K562 (cell line): ENCODE results near the gene FAM227A. TPM values are rescaled to one million over a fixed set of nuclear protein-coding genes. Genes with fewer than 3 reads are reported as not detected.

Source experiments
- ATAC-seq: fragments of 200-7000 bp; cut with Tn5 transposase; 3 replicates; pipeline ENCODE4 v1.9.1; 2020; ENCODE audit warnings: moderate library complexity
- BruUV-seq: library from RNA; stranded (reverse); fragments of 400-500 nt; replicated peaks from 2 replicates; lab custom pipeline; 2021; lab: Mats Ljungman, UMichigan
- CTCF ChIA-PET: fragments of 300-600 bp; formaldehyde crosslinking; extraction: SDS; loops from one replicate; lab custom pipeline; 2021; ENCODE audit warnings: low intra/inter-chr PET ratio; lab: Yijun Ruan, JAX
- POLR2A ChIA-PET: fragments of 300-600, 350-650 bp; sonication (Branson Sonifier 250); formaldehyde crosslinking; extraction: SDS; loops from one replicate; lab custom pipeline; 2021; ENCODE audit warnings: antibody characterized with exemption, inconsistent platforms; lab: Yijun Ruan, JAX
- DNase-seq, 4 experiments: peaks; one replicate each; pipeline versions ENCODE4 v3.0.0 to v3.0.0-alpha.2; 2011 to 2018; ENCODE audit warnings: low spot score in 3 of 4, mixed read lengths in 3 of 4; ENCODE audit errors: extremely low read depth in 1 of 4
- FAIRE-seq: peaks from 2 replicates; lab custom pipeline; 2011; peaks lifted over from hg19 to GRCh38; lab: Jason Lieb, UNC
- H2AFZ ChIP-seq: 2 replicates; pipeline ENCODE4 v1.6.0; 2011; ENCODE audit warnings: low read depth, low read length, control low read depth, inconsistent platforms
- H3K27ac ChIP-seq: fragments of 200-600 bp; 3 replicates; pipeline ENCODE4 v1.8.0; 2011; ENCODE audit warnings: low read depth, mild to moderate bottlenecking, control low read depth, inconsistent platforms, low read length, moderate library complexity, mixed read lengths; ENCODE audit errors: extremely low read depth
- H3K27me3 ChIP-seq, 2 experiments: fragments of 300-600 bp in 1 of 2; 2 replicates in 1 of 2; 3 replicates in 1 of 2; pipeline versions ENCODE4 v1.6.0 to v1.8.0; 2011; ENCODE audit warnings: inconsistent platforms in 2 of 2, low read length in 2 of 2, mild to moderate bottlenecking in 1 of 2, mixed read lengths in 1 of 2, moderate library complexity in 1 of 2; ENCODE audit not compliant: control insufficient read depth in 2 of 2, insufficient read depth in 2 of 2
- H3K36me3 ChIP-seq: fragments of 300-600 bp; 3 replicates; pipeline ENCODE4 v1.8.0; 2011; ENCODE audit warnings: mild to moderate bottlenecking, low read length, inconsistent platforms; ENCODE audit not compliant: control insufficient read depth, insufficient read depth
- H3K4me1 ChIP-seq, 2 experiments: fragments of 200-600 bp in 1 of 2; replicated peaks in 1 of 2; 2 replicates in 1 of 2; 3 replicates in 1 of 2; pipeline versions ENCODE4 v1.5.1 to v1.8.0; 2011; ENCODE audit warnings: inconsistent platforms in 2 of 2, low read length in 2 of 2, mild to moderate bottlenecking in 1 of 2, mixed read lengths in 1 of 2, moderate library complexity in 1 of 2; ENCODE audit not compliant: control insufficient read depth in 2 of 2, insufficient read depth in 2 of 2
- H3K4me2 ChIP-seq: 2 replicates; pipeline ENCODE4 v1.6.1; 2011; ENCODE audit warnings: low read length, control low read depth, inconsistent platforms, mixed read lengths; ENCODE audit not compliant: insufficient read depth
- H3K4me3 ChIP-seq: fragments of 200-600 bp; sonication (generic), shearing (Covaris generic); 2 replicates; pipeline ENCODE4 v1.5.1; 2016; ENCODE audit warnings: control low read depth, inconsistent platforms
- H3K79me2 ChIP-seq: fragments of 200-600 bp; 3 replicates; pipeline ENCODE4 v1.8.0; 2011; ENCODE audit warnings: low read length, inconsistent platforms; ENCODE audit not compliant: control insufficient read depth, insufficient read depth
- H3K9ac ChIP-seq, 2 experiments: 2 replicates each; pipeline versions ENCODE4 v1.6.0 to v1.6.1; 2011; ENCODE audit warnings: low read depth in 2 of 2, low read length in 2 of 2, control low read depth in 1 of 2, inconsistent platforms in 1 of 2, mild to moderate bottlenecking in 1 of 2, mixed read lengths in 1 of 2; ENCODE audit not compliant: insufficient read depth in 1 of 2
- H3K9me1 ChIP-seq: one replicate; pipeline ENCODE4 v1.6.0; 2011; ENCODE audit warnings: inconsistent platforms, mild to moderate bottlenecking, low read length, moderate library complexity; ENCODE audit not compliant: control insufficient read depth, insufficient read depth
- H3K9me3 ChIP-seq: replicated peaks from 2 replicates; pipeline ENCODE4 v1.5.1; 2011; ENCODE audit warnings: low read depth, low read length, inconsistent platforms; ENCODE audit not compliant: control insufficient read depth, insufficient read depth
- H4K20me1 ChIP-seq: replicated peaks from 2 replicates; pipeline ENCODE4 v1.6.1; 2011; ENCODE audit warnings: low read length, inconsistent platforms, mixed read lengths; ENCODE audit not compliant: control insufficient read depth, insufficient read depth
- ARNT ChIP-seq, 2 experiments: fragments of 450-650 bp; IDR thresholded peaks; 2 replicates each; pipeline ENCODE4 v1.6.1; 2016; ENCODE audit warnings: mild to moderate bottlenecking in 1 of 2
- HMG20B ChIP-seq: fragments of 250-450 bp; sonication (Bioruptor Pico); IDR thresholded peaks from 2 replicates; pipeline ENCODE4 v1.5.0; 2021; ENCODE audit warnings: mild to moderate bottlenecking
- PCBP2 ChIP-seq: fragments of 200-400 bp; formaldehyde crosslinking; IDR thresholded peaks from 2 replicates; pipeline ENCODE4 v1.6.1; 2018; ENCODE audit warnings: low read length, low read depth, mild to moderate bottlenecking, moderate library complexity; ENCODE audit not compliant: poor library complexity, severe bottlenecking
- RBM17 ChIP-seq: fragments of 200-400 bp; formaldehyde crosslinking; IDR thresholded peaks from 2 replicates; pipeline ENCODE4 v1.6.1; 2017; ENCODE audit warnings: low read depth, mild to moderate bottlenecking, low read length, borderline replicate concordance
- TAF15 ChIP-seq: fragments of 200-400 bp; formaldehyde crosslinking; IDR thresholded peaks from 2 replicates; pipeline ENCODE4 v1.6.1; 2017; ENCODE audit warnings: mild to moderate bottlenecking, low read depth, low read length, moderate library complexity
- ZKSCAN8 ChIP-seq: fragments of 200-800 bp; sonication (Bioruptor generic); IDR thresholded peaks from 2 replicates; pipeline ENCODE4 v1.6.1; 2016; ENCODE audit warnings: missing genetic modification characterization, missing compliant biosample characterization
- WGBS: fragments of 100-300 bp; shearing (Covaris generic); methylation state at CpG from one replicate; pipeline ENCODE4 v1.1.6; 2016; ENCODE audit warnings: low coverage, mixed read lengths; ENCODE audit not compliant: insufficient coverage; ENCODE audit errors: missing lambda C conversion rate; 5-methylcytosine and 5-hydroxymethylcytosine counted together
- in situ Hi-C: fragments of 300-500 bp; cut with MboI; formaldehyde crosslinking; loops from 4 replicates; pipeline ENCODE4 v1.15.0; 2018; ENCODE audit warnings: inconsistent platforms, mixed read lengths
- intact Hi-C: fragments of 100-400 bp; cut with micrococcal nuclease; formaldehyde crosslinking; loops from 2 replicates; pipeline ENCODE4 v1.14.2; 2022
- polyA plus RNA-seq, 8 experiments: library from polyadenylated mRNA; depleted of rRNA in 4 of 8; stranded (reverse) in 5 of 8; unstranded in 3 of 8; fragments of >200 nt; fragmentation: Nextera tagmentation in 2 of 8; fragmentation: Illumina TruSeq in 1 of 8; extraction: Ambion mirVana in 2 of 8; extraction: Trizol in 1 of 8; gene quantifications; 2 replicates each; pipeline versions ENCODE4 v1.2.1 to v1.2.3, GENCODE V29; 2011 to 2014; ENCODE audit warnings: inconsistent platforms in 1 of 8, missing spikeins in 1 of 8
- total RNA-seq, 7 experiments: library from RNA; depleted of rRNA in 6 of 7; stranded (reverse); fragments of >200 nt in 6 of 7; fragmentation: Illumina TruSeq in 2 of 7; extraction: Trizol in 2 of 7; gene quantifications; 2 replicates each; pipeline versions ENCODE4 v1.2.1 to v1.2.3, GENCODE V29; 2011 to 2021; ENCODE audit warnings: low replicate concordance in 1 of 7
- TF ChIP-seq, protein P1 (sequence below): fragments of 450-650 bp; formaldehyde crosslinking; IDR thresholded peaks from 2 replicates; pipeline ENCODE4 v1.4.0; 2022; ENCODE audit warnings: mild to moderate bottlenecking, moderate library complexity

FAM227A gene
- total and polyA plus RNA-seq, 9 of the 15 experiments (the other 6 are each of a cell fraction or from before 2014, with no cell fraction given) = 0.10 to 2.2 (median 0.83) TPM

GRCh38 chr22:38564669-38565068, 91.5 kb downstream of the FAM227A start (continued):
- TF ChIP-seq ZKSCAN8 (no peak), HMG20B (no peak)
- TF ChIP-seq, all 486 proteins: peak for 0

GRCh38 chr22:38554281-38554680, 101.9 kb downstream of the FAM227A start:
- POLR2A ChIA-PET = interaction anchor here (0.6 kb wide), 2 partner anchors 152 to 328 kb away, joined by 3 to 4 read pairs; partner anchors contain the start of gene GTPBP1
- in situ Hi-C loops = no loop called here
- 81% methylated on average over 3 of the region's 3 CpGs for WGBS

More at GRCh38 chr22:38554281-38554680, 101.9 kb downstream of the FAM227A start:
- Histone ChIP-seq H2AFZ (no peak overlapping the region), H3K4me2 (no peak overlapping the region), H3K9me1 (no peaks in the 10 kb centered on the region), H3K36me3 (no peaks in the 10 kb centered on the region; the same call in 2 of the 3 replicates)
- CTCF ChIA-PET = no interaction called here
- no peak for ATAC-seq
- no peak for TF ChIP-seq TAF15
- TF ChIP-seq, protein P1, sequence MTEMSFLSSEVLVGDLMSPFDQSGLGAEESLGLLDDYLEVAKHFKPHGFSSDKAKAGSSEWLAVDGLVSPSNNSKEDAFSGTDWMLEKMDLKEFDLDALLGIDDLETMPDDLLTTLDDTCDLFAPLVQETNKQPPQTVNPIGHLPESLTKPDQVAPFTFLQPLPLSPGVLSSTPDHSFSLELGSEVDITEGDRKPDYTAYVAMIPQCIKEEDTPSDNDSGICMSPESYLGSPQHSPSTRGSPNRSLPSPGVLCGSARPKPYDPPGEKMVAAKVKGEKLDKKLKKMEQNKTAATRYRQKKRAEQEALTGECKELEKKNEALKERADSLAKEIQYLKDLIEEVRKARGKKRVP (CRISPR knock-in tag) = no peak
- no peak for TF ChIP-seq RBM17
- TF ChIP-seq ARNT (IDR thresholded peaks at IDR 0.05) = no peak
- no peak for TF ChIP-seq PCBP2
- TF ChIP-seq, all 486 proteins: peak for 0
- Histone ChIP-seq H4K20me1 (no peaks in the 10 kb centered on the region), H3K79me2 (no peaks in the 10 kb centered on the region), H3K27me3 (no peaks in the 10 kb centered on the region), H3K4me1 (no peaks in the 10 kb centered on the region), H3K9ac (no peak overlapping the region), H3K27ac (no peak overlapping the region), H3K9me3 (no peaks in the 10 kb centered on the region), H3K4me3 (no peak overlapping the region)
- intact Hi-C loops = no loop called here
- FAIRE-seq = no peak
- DNase-seq = no peak
- BruUV-seq = no TSS peak
